GM10847 (cell line): ENCODE results near the gene TMEM132A.
A peak's percentile ranks its signal among the peaks of the same experiment; 100 is the strongest.

Experiments used
- POLR2A ChIP-seq: IDR thresholded peaks from 2 replicates; pipeline ENCODE4 v1.6.1; 2011; ENCODE audit not compliant: insufficient read length; ENCODE audit errors: extremely low read depth

The TMEM132A gene

GRCh38 chr11:60913793-60914632 is 10.2 kb upstream of the TMEM132A start, which contains the start of gene TMEM109:
TMEM109 (plus strand) TSS chr11:60914158; CDS start chr11:60919694, 5,536 bp downstream.
- TF ChIP-seq POLR2A, result peak; percentile 39

- no peak for TF ChIP-seq POLR2A
Observed at GRCh38 chr11:60914633-60915247, 9.5 kb upstream of the TMEM132A start.

DNA sequence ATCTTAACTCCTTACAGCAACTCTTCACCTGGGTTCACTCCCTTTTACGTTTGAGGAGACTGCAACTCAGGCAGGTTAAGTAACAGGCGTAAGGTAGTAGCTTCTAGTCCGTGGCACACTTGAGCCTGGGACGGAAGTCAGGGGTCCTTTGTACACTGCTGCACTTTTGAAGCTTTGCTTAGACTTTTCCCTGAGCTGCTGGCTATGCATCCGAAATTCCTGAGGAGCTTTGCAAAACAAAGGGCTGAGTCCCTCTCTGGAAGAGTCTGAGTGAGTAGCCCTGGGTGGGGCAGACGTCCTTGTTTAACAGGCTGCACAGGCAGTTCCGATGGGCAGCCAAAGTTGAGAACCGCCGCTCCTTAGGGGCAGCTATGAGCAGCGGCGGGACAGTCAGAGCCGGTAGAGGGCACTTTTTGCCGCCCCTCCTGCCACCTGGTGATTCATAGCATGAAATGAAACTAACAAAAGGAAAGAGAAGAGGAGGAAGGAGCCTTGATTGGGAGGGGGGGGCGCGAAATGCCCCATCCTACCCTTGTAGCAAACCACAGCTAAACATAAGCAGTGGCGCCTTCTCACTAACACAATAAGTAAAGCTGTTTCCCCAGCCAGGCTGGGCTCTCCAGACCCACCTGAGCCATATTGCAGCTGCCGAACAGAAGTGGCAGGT is 8.9 kb upstream of the TMEM132A start:
- TF ChIP-seq POLR2A, result peak; percentile 18

- no peak for TF ChIP-seq POLR2A
Observed at GRCh38 chr11:60916669-60917206, 7.5 kb upstream of the TMEM132A start.

DNA sequence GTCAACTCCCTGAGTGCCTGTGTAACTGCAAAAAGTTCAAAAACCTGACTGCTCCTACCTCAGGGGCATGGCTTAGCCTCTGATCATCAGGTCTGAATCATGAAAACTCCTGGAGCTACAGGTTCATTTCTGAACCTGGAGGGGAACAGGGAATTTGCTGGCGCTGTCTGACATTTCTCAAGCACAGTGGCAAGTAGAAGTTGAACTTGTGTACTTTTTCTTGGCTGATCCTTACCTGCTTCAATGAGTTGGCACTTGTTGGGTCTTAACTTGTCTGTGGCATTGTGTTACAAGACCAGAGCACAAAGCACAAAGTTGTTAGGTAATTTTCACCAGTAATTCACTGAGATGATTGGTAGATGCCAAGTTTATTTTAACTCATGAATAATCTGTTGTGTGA is 7.0 kb upstream of the TMEM132A start:
- no peak for TF ChIP-seq POLR2A

DNA sequence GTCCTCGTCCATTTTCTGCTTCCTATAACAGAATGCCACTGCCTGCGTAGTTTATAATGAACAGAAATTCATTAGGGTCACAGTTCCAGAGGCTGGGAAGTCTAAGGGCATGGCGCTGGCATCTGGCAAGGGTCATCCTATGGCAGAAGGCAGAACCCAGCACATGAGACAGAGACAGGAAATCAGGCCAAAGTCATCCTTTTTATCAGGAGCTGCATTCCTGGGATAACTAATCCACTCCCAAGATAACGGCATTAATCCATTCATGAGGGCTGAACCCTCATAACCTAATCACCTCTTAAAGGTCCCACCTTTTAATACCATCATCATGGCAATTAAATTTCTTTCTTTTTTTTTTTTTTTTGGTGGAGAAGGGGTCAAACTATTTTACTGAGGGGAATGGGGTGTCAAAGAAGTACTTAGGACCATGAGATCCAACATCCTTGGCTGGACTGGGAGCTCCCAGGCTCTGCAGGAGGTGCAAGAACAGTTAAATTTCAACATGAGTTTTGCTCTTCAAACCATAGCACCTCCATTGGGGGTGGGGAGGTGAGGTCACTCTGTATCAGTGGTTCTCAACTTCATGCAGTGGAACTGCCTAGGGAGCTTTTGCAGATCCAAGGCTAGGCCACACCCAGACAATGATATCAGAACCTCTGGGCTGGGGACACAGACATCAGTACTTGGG is 5.9 kb upstream of the TMEM132A start:
- TF ChIP-seq POLR2A, result no peak

DNA sequence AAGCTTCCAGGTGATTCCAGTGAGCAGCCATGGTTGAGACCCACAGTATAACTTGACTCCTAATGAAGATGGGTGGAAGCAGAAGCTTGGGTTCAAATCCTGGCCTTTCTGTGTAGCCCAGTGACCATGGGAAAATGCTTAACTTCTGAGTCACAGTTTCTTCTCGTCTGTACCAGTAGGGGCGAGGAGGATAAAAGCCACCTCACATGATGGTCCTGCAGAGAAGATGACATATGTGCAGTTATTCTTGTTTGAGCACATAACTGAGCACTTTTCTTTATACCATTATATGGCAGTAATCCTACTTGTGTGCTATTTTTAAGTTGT is 5.4 kb upstream of the TMEM132A start:
- TF ChIP-seq POLR2A, result no peak

GRCh38 chr11:60919320-60919719 is 4.9 kb upstream of the TMEM132A start:
- TF ChIP-seq POLR2A, result no peak

- no peak for TF ChIP-seq POLR2A
Observed at GRCh38 chr11:60919956-60920355, 4.3 kb upstream of the TMEM132A start.

- TF ChIP-seq POLR2A, result no peak
Observed at GRCh38 chr11:60921259-60921658, 3.0 kb upstream of the TMEM132A start.

- TF ChIP-seq POLR2A, result no peak
Observed at GRCh38 chr11:60921777-60922335, 2.4 kb upstream of the TMEM132A start.

DNA sequence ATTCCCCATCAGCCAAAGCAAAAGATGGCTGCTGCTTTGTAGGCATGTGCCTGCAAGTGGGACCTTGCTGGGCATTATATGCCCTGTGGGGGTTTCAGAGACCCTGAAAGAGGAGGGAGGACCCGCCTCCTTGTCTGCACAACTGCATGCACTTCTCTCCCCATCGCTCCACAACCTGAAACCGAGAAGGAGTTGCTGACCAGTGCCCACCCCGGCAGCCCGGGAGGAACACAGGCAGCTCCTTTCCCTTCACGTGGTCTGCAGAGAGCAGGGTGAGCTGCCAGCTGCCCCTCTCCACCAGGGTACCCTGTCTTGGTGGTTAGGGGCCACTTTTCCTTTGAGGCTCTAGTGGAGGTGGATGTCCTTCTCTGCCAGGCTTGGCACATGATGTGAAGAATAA is 1.4 kb upstream of the TMEM132A start:
- no peak for TF ChIP-seq POLR2A

DNA sequence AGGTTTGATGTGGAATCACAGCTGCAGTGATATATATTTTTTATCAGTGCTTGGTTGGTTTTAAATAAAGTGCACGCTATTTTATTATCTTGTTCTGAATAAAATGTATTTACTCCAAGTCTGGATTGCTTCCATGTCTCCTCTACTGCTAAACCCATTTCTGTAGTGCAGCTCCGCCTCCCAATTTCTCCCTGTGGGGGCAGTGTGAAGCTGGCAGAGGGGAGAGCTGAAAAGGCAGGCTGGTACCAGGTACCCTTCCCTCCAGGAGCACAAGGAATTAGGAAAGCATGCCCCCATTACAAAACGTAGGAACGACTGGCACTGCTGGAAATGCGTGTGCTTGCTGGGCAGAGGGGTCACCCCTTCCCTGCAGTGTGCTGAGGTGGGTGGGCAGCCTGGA is 934 bp upstream of the TMEM132A start:
- TF ChIP-seq POLR2A, result no peak

- no peak for TF ChIP-seq POLR2A
Observed at GRCh38 chr11:60923800-60924109, 505 bp upstream of the TMEM132A start.
